GM12878 (cell line): ENCODE data around the gene CA9. TPM values are rescaled to one million over a fixed set of nuclear protein-coding genes. Genes with fewer than 3 reads are reported as not detected.
A peak's percentile ranks its signal among the peaks of the same experiment; 100 is the strongest.

Source experiments
- EZH2 ChIP-seq: IDR thresholded peaks from 2 replicates; pipeline ENCODE4 v1.6.1; 2012; ENCODE audit warnings: low read depth, mild to moderate bottlenecking, control low read depth, inconsistent platforms, low read length, borderline replicate concordance; ENCODE audit not compliant: control insufficient read depth
- FOXK2 ChIP-seq: fragments of 450-650 bp; IDR thresholded peaks from 2 replicates; pipeline ENCODE4 v1.6.1; 2017; ENCODE audit warnings: mild to moderate bottlenecking, moderate library complexity
- GABPA ChIP-seq: IDR thresholded peaks from 2 replicates; pipeline ENCODE4 v1.6.1; 2014; ENCODE audit warnings: antibody characterized with exemption, low read depth, mild to moderate bottlenecking, inconsistent platforms
- MTA2 ChIP-seq: fragments of 450-650 bp; IDR thresholded peaks from 2 replicates; pipeline ENCODE4 v1.6.1; 2016; ENCODE audit warnings: low read depth, mild to moderate bottlenecking, moderate library complexity
- NFYA ChIP-seq: IDR thresholded peaks from 2 replicates; pipeline ENCODE4 v1.6.1; 2011; ENCODE audit warnings: low read depth, mild to moderate bottlenecking, low read length, improper control_type of control experiment, borderline replicate concordance
- NFYB ChIP-seq: IDR thresholded peaks from 2 replicates; pipeline ENCODE4 v1.6.1; 2011; ENCODE audit warnings: low read depth, mild to moderate bottlenecking, low read length, improper control_type of control experiment, moderate library complexity; ENCODE audit not compliant: insufficient read depth
- NR2C1 ChIP-seq: fragments of 450-650 bp; IDR thresholded peaks from 2 replicates; pipeline ENCODE4 v1.6.1; 2017; ENCODE audit warnings: antibody characterized with exemption, mild to moderate bottlenecking, moderate library complexity
- NR2C2 ChIP-seq: IDR thresholded peaks from 2 replicates; pipeline ENCODE4 v1.6.1; 2011; ENCODE audit warnings: borderline replicate concordance, low read depth; ENCODE audit not compliant: control insufficient read depth, insufficient read length
- POLR2AphosphoS5 ChIP-seq: IDR thresholded peaks from 2 replicates; pipeline ENCODE4 v1.6.1; 2011; ENCODE audit warnings: mild to moderate bottlenecking, low read length, inconsistent platforms
- RELA ChIP-seq: fragments of 450-650 bp; IDR thresholded peaks from 2 replicates; pipeline ENCODE4 v1.8.0; 2014; ENCODE audit warnings: borderline replicate concordance; ENCODE audit not compliant: partially characterized antibody
- SP1 ChIP-seq: IDR thresholded peaks from one replicate; pipeline ENCODE4 v1.6.1; 2011; ENCODE audit warnings: low read depth, low read length
- WRNIP1 ChIP-seq: IDR thresholded peaks from 2 replicates; pipeline ENCODE4 v1.6.1; 2011; ENCODE audit warnings: low read depth, low read length, improper control_type of control experiment, borderline replicate concordance
- ZNF274 ChIP-seq: IDR thresholded peaks from one replicate; pipeline ENCODE4 v1.8.0; 2011; ENCODE audit not compliant: insufficient read length, insufficient read depth
- ZSCAN29 ChIP-seq: fragments of 450-650 bp; IDR thresholded peaks from 2 replicates; pipeline ENCODE4 v1.6.1; 2017; ENCODE audit warnings: mild to moderate bottlenecking, moderate library complexity
- polyA plus RNA-seq, 11 experiments: library from polyadenylated mRNA; depleted of rRNA in 4 of 11; unstranded in 6 of 11; stranded (reverse) in 5 of 11; fragments of >200 nt; fragmentation: Nextera tagmentation in 4 of 11; fragmentation: Illumina TruSeq in 1 of 11; extraction: Ambion mirVana in 4 of 11; extraction: Trizol in 1 of 11; gene quantifications; 1 replicate in 1 of 11; 2 replicates in 10 of 11; pipeline versions ENCODE4 v1.2.1 to v1.2.3, GENCODE V29; 2011 to 2016; ENCODE audit warnings: inconsistent platforms in 2 of 11, missing spikeins in 2 of 11, low read depth in 1 of 11
- total RNA-seq, 4 experiments: library from RNA; depleted of rRNA in 3 of 4; stranded (reverse); fragments of >200 nt in 3 of 4; fragmentation: Illumina TruSeq in 1 of 4; extraction: Trizol in 1 of 4; gene quantifications; 2 replicates each; pipeline versions ENCODE4 v1.2.1 to v1.2.3, GENCODE V29; 2013 to 2021
- TF ChIP-seq, protein P1 (sequence below): fragments of 450-650 bp; IDR thresholded peaks from 2 replicates; pipeline ENCODE4 v1.6.1; 2017; ENCODE audit warnings: mild to moderate bottlenecking, moderate library complexity
- TF ChIP-seq, protein P2 (sequence below): IDR thresholded peaks from 2 replicates; pipeline ENCODE4 v1.6.1; 2011; ENCODE audit warnings: borderline replicate concordance, low read depth, mild to moderate bottlenecking, moderate library complexity, low read length; ENCODE audit not compliant: insufficient read depth, poor library complexity, severe bottlenecking
- TF ChIP-seq, protein P3 (sequence below): fragments of 450-650 bp; formaldehyde crosslinking; IDR thresholded peaks from 2 replicates; pipeline ENCODE4 v1.4.0; 2022; ENCODE audit warnings: mild to moderate bottlenecking, moderate library complexity
- TF ChIP-seq, protein P4 (sequence below): fragments of 450-650 bp; IDR thresholded peaks from 2 replicates; pipeline ENCODE4 v1.6.1; 2018; ENCODE audit warnings: borderline replicate concordance, mild to moderate bottlenecking; ENCODE audit not compliant: partially characterized antibody

Gene CA9
- total and polyA plus RNA-seq, 10 of the 15 experiments (the other 5 are each of a cell fraction or from before 2014, with no cell fraction given): 0.53 to 6.6 (median 1.2) TPM

DNA sequence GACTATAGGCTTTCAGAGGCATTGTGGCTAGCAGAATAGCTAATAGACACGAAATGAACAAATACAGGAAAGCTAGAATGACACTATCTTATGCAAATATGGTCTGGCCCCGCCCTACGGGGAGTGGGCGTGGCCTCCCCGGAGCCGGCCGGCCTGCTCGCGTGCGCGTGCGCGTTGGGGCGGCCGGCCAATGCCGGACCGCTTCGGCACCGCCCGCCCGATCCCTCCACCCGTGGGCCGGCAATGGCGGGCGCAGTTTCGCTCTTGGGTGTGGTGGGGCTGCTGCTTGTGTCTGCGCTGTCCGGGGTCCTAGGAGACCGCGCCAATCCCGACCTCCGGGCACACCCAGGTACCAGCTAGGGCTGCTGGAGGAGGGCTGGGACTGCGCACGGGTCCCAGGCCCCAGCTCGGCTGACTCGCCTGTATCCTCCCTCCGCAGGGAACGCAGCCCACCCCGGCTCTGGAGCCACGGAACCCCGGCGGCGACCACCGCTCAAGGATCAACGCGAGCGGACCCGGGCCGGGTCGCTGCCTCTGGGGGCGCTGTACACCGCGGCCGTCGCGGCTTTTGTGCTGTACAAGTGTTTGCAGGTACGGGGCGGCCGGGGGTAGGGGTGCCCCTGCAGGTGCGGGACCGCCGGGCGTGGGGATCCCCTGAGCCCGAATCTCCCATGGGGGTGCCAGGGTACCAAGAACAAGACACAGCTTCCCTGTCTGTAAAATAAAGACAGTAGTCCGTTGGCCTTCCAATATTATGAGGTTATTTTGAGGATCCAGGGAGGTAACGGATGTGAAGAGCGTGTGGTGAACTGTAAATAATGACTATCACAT is 15.4 kb upstream of the CA9 start, which contains the start of gene CCDC107 (continued):
- TF ChIP-seq, protein P1, sequence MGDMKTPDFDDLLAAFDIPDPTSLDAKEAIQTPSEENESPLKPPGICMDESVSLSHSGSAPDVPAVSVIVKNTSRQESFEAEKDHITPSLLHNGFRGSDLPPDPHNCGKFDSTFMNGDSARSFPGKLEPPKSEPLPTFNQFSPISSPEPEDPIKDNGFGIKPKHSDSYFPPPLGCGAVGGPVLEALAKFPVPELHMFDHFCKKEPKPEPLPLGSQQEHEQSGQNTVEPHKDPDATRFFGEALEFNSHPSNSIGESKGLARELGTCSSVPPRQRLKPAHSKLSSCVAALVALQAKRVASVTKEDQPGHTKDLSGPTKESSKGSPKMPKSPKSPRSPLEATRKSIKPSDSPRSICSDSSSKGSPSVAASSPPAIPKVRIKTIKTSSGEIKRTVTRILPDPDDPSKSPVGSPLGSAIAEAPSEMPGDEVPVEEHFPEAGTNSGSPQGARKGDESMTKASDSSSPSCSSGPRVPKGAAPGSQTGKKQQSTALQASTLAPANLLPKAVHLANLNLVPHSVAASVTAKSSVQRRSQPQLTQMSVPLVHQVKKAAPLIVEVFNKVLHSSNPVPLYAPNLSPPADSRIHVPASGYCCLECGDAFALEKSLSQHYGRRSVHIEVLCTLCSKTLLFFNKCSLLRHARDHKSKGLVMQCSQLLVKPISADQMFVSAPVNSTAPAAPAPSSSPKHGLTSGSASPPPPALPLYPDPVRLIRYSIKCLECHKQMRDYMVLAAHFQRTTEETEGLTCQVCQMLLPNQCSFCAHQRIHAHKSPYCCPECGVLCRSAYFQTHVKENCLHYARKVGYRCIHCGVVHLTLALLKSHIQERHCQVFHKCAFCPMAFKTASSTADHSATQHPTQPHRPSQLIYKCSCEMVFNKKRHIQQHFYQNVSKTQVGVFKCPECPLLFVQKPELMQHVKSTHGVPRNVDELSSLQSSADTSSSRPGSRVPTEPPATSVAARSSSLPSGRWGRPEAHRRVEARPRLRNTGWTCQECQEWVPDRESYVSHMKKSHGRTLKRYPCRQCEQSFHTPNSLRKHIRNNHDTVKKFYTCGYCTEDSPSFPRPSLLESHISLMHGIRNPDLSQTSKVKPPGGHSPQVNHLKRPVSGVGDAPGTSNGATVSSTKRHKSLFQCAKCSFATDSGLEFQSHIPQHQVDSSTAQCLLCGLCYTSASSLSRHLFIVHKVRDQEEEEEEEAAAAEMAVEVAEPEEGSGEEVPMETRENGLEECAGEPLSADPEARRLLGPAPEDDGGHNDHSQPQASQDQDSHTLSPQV: no peak
- TF ChIP-seq RELA: no peak
- TF ChIP-seq NR2C2: no peak
- no peak for TF ChIP-seq NFYB
- TF ChIP-seq, protein P2, sequence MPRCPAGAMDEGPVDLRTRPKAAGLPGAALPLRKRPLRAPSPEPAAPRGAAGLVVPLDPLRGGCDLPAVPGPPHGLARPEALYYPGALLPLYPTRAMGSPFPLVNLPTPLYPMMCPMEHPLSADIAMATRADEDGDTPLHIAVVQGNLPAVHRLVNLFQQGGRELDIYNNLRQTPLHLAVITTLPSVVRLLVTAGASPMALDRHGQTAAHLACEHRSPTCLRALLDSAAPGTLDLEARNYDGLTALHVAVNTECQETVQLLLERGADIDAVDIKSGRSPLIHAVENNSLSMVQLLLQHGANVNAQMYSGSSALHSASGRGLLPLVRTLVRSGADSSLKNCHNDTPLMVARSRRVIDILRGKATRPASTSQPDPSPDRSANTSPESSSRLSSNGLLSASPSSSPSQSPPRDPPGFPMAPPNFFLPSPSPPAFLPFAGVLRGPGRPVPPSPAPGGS: no peak
- TF ChIP-seq FOXK2: no peak
- peak; percentile 15; the same call in 1 of the 2 replicates for TF ChIP-seq MTA2
- TF ChIP-seq SP1: no peak
- TF ChIP-seq GABPA: no peak
- TF ChIP-seq WRNIP1: no peak
- TF ChIP-seq ZSCAN29: no peak
- TF ChIP-seq, protein P3, sequence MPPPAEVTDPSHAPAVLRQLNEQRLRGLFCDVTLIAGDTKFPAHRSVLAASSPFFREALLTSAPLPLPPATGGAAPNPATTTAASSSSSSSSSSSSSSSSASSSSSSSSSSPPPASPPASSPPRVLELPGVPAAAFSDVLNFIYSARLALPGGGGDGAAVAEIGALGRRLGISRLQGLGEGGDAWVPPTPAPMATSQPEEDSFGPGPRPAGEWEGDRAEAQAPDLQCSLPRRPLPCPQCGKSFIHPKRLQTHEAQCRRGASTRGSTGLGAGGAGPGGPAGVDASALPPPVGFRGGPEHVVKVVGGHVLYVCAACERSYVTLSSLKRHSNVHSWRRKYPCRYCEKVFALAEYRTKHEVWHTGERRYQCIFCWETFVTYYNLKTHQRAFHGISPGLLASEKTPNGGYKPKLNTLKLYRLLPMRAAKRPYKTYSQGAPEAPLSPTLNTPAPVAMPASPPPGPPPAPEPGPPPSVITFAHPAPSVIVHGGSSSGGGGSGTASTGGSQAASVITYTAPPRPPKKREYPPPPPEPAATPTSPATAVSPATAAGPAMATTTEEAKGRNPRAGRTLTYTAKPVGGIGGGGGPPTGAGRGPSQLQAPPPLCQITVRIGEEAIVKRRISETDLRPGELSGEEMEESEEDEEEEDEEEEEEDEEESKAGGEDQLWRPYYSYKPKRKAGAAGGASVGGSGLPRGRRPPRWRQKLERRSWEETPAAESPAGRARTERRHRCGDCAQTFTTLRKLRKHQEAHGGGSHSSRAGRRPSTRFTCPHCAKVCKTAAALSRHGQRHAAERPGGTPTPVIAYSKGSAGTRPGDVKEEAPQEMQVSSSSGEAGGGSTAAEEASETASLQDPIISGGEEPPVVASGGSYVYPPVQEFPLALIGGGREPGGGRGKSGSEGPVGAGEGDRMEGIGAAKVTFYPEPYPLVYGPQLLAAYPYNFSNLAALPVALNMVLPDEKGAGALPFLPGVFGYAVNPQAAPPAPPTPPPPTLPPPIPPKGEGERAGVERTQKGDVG (CRISPR knock-in tag): no peak
- TF ChIP-seq NR2C1: no peak
- peak; percentile 61; the same call in 1 of the 2 replicates for TF ChIP-seq POLR2AphosphoS5
- TF ChIP-seq NFYA: no peak
- no peak for TF ChIP-seq ZNF274
- no peak for TF ChIP-seq EZH2
- TF ChIP-seq, protein P4, sequence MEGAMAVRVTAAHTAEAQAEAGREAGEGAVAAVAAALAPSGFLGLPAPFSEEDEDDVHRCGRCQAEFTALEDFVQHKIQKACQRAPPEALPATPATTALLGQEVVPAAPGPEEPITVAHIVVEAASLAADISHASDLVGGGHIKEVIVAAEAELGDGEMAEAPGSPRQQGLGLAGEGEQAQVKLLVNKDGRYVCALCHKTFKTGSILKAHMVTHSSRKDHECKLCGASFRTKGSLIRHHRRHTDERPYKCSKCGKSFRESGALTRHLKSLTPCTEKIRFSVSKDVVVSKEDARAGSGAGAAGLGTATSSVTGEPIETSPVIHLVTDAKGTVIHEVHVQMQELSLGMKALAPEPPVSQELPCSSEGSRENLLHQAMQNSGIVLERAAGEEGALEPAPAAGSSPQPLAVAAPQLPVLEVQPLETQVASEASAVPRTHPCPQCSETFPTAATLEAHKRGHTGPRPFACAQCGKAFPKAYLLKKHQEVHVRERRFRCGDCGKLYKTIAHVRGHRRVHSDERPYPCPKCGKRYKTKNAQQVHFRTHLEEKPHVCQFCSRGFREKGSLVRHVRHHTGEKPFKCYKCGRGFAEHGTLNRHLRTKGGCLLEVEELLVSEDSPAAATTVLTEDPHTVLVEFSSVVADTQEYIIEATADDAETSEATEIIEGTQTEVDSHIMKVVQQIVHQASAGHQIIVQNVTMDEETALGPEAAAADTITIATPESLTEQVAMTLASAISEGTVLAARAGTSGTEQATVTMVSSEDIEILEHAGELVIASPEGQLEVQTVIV: no peak
